HEK293 (cell line): ENCODE measurements around the gene GRK2.

Experiments
- KLF16 ChIP-seq: fragments of 450-650 bp; formaldehyde crosslinking; IDR thresholded peaks from 2 replicates; pipeline ENCODE4 v1.5.1; 2017; ENCODE audit warnings: missing biosample characterization, missing genetic modification characterization
- RBAK ChIP-seq: fragments of 450-650 bp; formaldehyde crosslinking; IDR thresholded peaks from 2 replicates; pipeline ENCODE4 v1.5.1; 2016; ENCODE audit warnings: missing biosample characterization, missing genetic modification characterization
- ZNF223 ChIP-seq: fragments of 450-650 bp; formaldehyde crosslinking; IDR thresholded peaks from 2 replicates; pipeline ENCODE4 v1.5.1; 2016; ENCODE audit warnings: missing biosample characterization, missing genetic modification characterization

- TF ChIP-seq ZNF223 (tag by site-specific recombination) (no peak), RBAK (no peak), KLF16 (tag by site-specific recombination) (no peak)
These were observed 5.4 kb downstream of the GRK2 start for GRCh38 chr11:67271541-67272284.
